ENCODE data around the gene ATP1B3.

GRCh38 chr3:141942006-141942405 is 65.6 kb downstream of the ATP1B3 start:
- TF ChIP-seq CTCF (IDR thresholded peaks at IDR 0.05) (no peak), POLR2A (IDR thresholded peaks at IDR 0.05) (no peak)

All from lower leg skin (tissue), 3 donors.